HG03378 (cell line): ENCODE measurements around the gene NPIPB12.
A peak's percentile ranks its signal among the peaks of the same experiment; 100 is the strongest.
"Not testable (repeated sequence)": the region's sequence is repeated elsewhere in the genome, so short reads cannot be mapped to it uniquely, and the experiment has no call there.

Source experiments
- ATAC-seq: cut with Tn5 transposase; IDR thresholded peaks from one replicate; pipeline ENCODE4 v1.9.1; 2021; ENCODE audit warnings: mild to moderate bottlenecking, moderate library complexity; ENCODE audit not compliant: unreplicated experiment

Gene NPIPB12

DNA sequence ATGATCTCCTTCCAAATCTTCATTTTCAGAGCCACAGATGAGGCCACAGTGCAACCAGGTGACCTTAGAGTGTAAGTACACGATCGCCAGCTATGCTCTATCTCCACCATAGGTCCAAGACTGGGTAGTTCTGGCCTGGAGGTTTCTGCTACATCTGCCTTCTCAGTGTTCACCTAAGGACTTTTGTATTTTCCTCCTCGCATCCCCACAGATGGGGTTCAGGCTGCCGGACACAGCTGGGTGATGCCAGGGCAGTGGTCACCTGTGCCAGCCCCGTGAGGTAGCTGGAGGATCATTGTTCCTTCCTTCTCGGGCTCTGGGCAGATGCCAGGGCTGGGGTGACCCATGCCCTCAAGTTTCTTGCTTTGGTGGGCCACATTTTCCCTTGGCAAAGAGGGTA, at the start of gene NPIPB12:
Gene NPIPB12 (minus strand): TSS at position 101 of the 400 bp plus-strand sequence.
- not testable (repeated sequence) for ATAC-seq

DNA sequence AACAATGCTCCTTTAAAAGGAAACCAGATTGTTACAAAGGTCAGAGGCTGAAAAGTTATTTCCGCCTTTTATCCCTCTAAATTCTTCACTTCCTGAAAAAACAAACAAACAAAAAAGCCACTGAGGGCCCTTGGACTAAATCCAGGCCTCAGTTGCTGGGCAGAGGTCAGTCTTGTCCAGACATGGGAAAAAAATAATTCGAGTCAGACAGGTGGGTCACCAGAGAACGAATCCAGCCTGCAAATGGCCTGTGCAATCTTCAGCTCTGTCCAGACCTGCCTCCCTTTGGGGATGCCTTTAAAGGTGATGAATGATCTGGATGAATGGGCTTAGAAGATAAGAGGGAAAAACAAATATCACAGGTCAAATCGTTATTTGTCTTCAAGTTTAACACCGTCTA, 15.3 kb upstream of the NPIPB12 start:
- not testable (repeated sequence) for ATAC-seq

DNA sequence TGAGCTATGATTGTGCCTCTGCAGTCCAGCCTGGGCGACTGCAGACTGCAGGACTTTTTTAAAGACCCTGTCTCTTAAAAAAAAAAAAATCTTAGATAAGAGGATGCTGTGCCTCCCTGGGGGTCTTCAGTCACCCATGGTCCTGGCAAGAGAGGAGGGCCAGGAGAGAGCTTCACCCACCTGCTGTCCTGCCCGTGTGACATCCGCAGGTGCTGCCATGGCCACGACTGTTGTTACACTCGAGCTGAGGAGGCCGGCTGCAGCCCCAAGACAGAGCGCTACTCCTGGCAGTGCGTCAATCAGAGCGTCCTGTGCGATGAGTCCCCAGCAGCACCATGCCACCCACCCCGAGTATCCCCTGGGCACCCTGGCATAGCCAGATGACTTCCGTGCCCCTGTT, 23.9 kb downstream of the NPIPB12 start:
- not testable (repeated sequence) for ATAC-seq

DNA sequence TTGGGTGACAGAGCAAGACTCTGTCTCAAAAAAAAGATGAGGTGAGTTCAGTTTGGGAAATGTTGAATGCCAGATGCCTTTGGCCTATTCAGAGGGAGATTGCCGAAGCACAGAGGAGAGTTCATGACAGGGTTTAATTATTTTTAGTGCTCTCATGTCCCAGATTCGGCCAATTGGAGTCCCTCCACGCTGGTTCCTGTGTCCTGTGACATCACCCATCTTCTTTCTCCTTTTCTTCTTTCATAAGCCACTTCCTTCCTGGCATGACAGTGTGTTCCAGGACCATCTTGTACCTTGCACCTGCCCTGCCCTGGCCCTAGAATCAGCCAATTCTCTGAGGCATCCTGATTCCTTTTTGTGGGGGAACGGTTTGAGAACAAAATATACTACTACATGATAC, 34.1 kb downstream of the NPIPB12 start:
- ATAC-seq, result not testable (repeated sequence)

DNA sequence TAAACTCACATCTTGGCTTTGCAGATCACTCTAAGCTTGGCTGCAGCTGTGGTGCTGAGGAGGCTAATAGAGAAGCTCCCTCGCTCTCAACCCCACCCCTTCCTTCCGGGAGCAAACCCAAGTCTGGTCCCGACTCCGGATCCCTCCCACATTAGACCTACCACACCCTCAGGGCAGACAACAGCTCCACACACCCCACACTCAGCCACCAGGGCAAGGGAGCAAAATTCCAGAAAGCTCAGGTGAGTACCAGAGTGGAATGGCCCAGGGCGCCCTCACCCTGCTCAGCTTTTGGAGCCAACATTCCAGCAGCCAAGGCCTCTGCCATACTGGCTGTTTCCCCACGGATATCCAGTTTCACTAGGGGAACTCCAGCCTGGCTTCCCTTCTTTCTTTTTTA, 36.5 kb downstream of the NPIPB12 start:
- not testable (repeated sequence) for ATAC-seq

DNA sequence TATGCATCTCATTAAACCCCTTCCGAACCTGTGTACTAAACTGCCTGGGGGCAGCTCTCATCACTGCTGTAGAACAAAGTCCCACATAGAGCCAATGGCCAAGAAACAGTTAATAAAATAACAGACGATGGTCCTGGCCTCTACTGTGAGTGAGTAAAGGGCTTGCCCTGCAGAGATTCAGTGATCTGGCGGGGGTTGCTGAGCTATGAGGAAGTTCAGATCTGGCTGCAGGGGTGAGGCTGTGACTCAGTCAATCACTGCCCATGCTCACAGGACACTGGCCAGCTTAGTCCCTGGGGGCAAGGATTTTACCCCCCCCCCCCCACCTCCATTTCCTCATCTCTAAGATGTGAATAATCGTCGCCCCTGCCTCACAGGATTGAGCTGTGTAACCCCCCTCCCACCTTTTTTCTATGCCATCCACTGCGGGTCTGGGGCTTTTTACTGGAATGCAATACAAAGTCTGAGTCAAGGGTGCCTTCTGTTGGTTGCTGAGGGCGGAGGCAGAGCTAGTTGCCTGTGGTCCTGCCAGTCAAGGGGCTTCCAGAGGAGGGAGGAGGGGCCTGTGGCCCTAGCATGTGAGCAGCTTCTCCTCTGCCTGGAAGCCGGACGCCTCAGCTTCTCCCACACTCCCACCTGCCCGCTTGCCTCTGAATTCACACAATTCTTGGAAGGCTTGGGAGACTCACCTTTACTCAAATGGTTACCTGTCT, 38.4 kb downstream of the NPIPB12 start:
- ATAC-seq, result not testable (repeated sequence)

DNA sequence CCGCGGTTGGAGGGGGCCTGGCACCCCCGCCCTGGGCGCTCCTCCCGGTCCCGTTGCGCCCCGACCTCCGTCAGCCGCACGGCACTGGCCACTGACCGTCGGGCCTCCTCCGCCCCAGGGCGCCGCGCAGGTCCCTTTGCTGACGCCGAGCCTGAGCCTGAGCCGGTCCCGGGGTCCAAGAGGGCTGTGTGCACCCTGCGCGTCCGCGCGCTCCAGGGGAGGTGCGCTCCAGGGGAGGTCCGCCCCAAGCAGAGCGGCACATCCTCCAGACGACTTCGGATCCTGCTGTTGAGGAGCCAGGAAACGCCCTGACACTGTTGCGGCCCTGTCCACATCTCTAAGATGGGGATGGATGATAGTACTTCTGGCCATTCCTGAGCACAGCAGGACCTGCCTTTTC, 39.3 kb downstream of the NPIPB12 start:
- ATAC-seq, result not testable (repeated sequence)

DNA sequence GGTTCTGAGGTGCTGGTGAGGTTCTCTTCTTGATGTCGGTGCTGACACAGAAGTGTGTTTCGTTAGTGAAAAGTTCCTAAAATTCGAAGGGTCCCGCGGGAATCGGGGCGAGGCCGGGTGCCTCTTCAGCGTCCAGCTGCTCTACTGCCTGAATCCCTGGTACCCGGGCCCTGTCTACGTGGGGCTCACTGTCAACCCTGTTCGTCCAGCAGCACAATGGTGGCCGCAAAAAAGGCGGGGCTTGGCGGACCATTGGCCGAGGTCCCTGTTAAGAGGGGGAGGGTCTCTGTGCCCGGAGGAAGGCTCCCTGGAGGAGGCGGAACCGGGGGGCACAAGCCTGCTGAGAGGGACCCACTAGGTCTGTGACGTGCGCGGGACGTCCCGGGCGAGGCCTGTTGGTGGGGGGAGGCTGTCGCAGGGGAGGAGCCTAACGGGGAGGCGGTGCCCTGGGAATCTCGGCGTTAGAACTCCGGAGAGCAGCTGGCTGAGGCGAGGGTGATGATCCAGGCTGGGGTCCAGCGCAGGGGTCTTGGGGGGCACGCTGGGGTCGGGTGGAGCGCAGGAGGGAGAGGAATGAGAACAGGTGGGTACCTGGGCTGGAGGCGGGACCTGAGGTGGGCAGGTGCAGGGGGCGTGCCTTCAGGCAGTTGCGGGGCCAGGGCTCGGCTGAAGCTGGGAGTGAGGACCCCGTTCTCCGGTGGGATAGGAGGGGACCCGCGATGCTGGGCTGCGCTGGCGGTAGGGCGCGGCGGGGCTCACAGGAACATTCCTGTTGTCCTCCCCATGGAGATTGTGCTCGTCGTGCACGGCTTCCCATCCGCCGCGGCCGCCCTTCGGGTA, 40.0 kb downstream of the NPIPB12 start:
- not testable (repeated sequence) for ATAC-seq

- not testable (repeated sequence) for ATAC-seq
Observed at GRCh38 chr16:29460647-29461030, 45.6 kb downstream of the NPIPB12 start.

DNA sequence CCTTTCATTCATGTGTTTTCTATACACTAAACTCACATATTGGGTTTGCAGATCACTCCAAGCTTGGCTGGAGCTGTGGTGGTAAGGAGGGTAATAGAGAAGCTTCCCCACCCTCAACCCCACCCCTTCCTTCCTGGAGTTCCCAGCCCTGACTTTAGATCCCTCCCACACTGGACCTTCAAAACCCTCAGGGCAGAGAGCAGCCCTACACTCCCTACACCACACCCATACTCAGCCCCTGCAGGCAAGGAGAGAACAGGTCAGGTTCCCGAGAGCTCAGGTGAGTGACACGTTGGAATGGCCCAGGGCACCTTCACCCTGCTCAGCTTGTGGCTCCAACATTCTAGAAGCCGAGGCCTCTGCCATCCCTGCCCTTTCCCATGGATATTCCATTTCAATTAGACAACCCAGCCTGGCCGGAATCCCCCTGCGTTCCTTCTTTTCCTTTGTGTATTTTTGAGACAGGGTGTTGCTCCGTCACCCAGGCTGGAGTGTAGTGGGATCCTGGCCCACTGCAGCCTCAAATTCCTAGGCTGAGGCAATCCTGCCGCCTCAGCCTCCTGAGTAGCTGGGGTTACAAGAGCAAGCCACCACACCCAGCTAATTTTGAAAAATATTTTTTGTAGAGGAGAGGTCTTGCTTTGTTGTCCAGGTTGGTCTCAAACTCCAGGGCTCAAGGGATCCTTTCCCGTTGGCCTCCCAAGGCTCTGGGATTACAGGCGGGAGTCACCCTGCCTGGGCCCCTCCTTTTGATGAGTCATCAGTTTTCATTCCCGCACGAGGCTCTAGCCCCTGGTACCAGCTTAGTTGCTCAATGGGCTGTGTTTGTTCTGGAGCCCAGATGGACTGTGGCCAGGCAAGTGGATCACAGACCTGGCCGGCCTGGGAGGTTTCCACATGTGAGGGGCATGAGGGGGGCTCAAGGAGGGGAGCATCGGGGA, 46.2 kb downstream of the NPIPB12 start, which contains the start of gene SULT1A4:
Gene SULT1A4 (plus strand): TSS at position 208 of the 941 bp plus-strand sequence. CDS start 1,473 bp downstream, outside the sequence.
- not testable (repeated sequence) for ATAC-seq

- not testable (repeated sequence) for ATAC-seq
Observed at GRCh38 chr16:29457660-29458059, 48.5 kb downstream of the NPIPB12 start.

DNA sequence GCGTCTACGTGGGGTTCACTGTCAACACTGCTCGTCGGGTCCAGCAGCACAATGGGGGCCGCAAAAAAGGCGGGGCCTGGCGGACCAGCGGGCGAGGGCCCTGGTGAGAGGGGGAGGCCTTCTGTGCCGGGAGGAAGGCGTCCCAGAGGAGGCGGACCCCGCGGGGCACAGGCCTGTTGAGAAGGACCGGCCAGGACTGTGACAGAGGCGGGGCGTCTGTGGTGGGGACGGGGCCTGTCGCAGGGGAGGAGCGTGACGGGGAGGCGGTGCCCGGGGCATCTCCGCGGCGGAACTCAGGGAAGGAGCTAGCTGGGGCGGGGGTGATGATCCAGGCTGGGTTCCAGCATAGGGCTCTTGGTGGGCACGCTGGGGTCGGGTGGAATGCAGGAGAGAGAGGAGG, 51.4 kb downstream of the NPIPB12 start:
- ATAC-seq, result peak; percentile 40

DNA sequence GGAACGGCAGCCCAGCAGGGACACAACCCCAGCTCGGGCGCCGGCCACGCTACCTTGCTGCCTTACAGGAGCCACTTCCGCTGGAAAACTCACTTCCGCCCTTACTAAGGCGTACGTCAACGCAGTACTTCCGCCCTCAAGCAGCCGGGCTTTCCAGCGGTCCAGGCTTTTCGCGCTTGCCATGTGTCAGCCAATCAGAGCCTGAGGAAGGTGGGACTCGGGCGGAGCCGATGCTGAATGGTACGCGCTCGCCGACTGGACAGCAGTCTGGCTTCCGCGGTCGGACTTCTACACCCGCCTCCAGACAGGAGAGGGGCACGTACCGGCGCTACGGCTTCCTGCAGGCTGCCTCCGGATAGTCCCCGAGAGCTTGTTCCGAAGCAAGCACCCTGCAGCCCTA, 51.9 kb downstream of the NPIPB12 start, which contains the start of the genes BOLA2 and SLX1B:
Gene BOLA2 (minus strand): TSS at position 83 of the 400 bp plus-strand sequence. CDS start 98 bp downstream, outside the sequence.
Gene SLX1B (plus strand): TSS at position 265 of the 400 bp plus-strand sequence.
- ATAC-seq, result peak; percentile 89

- ATAC-seq, result not testable (repeated sequence)
Observed at GRCh38 chr16:29453754-29454153, 52.5 kb downstream of the NPIPB12 start.
